Measurements from ENCODE around the gene CTSH.
"Not testable (repeated sequence)": the region's sequence is repeated elsewhere in the genome, so short reads cannot be mapped to it uniquely, and the experiment has no call there.

Gene CTSH

DNA sequence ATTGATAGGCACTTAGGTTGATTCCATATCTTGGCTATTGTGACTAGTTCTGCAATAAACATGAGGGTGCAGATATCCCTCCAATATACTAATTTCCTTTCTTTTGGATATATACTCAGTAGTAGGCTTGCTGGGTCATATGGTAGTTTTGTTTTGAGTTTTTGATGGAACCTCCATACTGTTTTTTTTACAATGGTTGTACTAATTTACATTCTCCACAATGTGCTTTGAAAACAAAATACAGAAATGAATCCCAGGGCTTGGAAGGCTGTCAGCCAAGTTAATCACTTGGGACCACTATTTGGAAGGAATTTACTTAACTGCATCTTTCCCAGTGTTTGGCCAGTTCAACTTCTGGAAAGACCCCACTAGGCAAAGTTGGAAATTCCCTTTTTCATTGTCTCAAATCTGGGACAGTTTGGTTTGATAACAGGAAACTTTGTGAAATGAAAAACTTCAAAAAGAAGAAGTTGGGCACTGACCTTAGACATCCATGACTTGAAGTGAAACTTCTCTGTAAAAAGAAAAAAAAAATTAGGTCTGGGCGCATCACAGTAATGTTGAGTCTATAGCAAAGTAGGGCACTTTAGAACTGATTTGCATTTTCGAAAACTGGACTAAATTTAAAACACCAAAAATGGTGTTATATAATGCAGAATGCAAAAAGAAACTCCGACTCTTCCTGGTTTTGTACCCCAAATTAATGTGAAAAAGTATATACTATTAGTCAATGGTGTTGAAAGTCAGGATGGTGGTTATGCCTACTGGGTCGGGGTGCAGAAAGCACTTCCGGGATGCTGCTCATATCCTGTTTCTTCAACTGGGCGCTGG is 6.0 kb downstream of the CTSH start:
- DNase-seq: no peak

DNA sequence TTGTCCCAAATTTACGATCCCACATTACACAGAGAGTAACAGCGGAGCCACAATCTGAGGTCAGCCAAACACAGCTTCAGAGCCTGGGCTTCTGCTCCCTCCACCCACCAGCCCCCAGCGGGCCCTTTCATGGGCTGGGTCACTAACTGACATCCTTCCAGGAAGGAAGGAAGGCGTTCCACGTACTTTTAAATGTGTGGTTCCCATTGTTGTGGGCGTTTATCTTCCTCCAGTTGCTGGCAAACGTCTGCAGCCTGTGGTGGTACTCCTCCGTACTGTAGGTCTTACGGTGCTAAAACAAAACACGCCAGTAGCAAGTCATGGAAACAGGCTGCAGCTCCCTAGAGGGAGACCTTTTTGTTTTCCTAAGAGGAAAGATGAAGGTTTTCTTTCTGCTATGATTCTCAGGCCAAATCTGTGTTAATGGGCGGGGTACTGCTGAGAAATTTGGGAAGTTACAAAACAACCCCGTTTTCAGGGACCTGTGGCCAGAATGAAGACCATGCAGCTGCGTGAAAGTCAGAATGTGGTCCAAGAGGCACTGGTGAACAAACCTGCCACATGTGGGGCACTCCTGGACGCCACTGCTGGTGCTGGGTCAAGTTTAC is 7.6 kb downstream of the CTSH start:
- no peak for DNase-seq

DNA sequence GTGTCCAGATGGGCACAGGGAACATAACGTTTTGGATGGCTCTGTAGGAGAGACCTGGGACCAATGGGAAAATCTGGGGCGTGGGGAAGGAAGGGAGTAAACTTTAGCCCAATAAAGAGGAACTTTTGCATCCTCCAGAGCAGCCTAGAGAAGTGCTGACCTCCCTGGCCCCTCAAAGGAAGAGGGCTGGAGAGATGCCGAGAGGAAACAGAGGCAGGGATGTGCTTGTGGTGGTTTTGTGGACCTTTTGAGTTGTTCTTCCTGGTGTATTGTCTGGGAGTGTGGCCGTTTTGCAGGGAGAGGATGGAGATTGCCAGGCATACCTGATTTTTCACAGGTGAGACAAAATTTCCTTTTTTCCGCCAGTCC is 10.2 kb downstream of the CTSH start:
- no peak for DNase-seq

DNA sequence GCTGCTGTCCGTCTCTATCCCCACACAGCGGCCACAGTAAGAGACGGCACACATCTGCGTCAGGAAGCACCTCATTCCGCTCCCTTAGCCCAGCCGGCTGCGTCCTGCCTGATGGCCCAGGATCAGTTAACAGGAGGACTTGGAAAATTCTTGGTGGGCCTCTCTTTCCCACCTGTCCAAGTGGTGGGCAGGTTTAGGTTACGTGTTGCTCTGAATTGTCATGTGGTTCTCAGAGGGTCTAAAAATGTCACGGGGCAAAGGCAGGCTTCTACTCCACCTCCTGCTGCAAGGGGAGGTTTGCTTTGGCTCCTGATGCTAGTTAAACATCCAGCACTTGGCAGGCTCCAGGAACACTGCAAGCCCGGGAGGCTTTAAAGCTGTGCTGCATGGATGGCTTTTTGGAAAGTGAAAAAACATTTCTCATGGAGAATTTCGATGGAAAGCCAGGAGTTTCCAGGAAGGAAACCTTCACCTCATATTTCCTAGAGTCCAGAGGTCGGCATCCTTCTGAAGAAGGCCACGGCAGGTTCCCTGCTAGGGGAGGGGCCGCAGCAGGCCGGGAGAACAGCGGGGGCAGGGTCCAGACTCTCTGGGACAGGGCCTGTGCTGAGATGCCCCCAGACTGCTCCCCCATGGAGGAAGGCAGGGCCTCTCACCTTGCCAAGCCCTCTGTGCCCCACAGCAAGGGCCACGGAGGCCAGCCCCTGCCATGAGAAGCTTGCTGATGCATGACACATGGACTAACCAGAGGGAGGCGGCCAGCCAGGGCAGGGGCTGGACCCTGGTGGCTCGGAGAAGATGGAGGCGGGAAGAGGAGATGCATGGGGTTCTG is 10.8 kb downstream of the CTSH start:
- DNase-seq: no peak

- DNase-seq: no peak
These were observed 11.5 kb downstream of the CTSH start for GRCh38 chr15:78933187-78933822.

- no peak for DNase-seq
These were observed 12.5 kb downstream of the CTSH start for GRCh38 chr15:78932258-78932808.

- no peak for DNase-seq
These were observed 13.2 kb downstream of the CTSH start for GRCh38 chr15:78931439-78932257.

GRCh38 chr15:78930577-78931388 is 14.1 kb downstream of the CTSH start:
- DNase-seq: no peak

DNA sequence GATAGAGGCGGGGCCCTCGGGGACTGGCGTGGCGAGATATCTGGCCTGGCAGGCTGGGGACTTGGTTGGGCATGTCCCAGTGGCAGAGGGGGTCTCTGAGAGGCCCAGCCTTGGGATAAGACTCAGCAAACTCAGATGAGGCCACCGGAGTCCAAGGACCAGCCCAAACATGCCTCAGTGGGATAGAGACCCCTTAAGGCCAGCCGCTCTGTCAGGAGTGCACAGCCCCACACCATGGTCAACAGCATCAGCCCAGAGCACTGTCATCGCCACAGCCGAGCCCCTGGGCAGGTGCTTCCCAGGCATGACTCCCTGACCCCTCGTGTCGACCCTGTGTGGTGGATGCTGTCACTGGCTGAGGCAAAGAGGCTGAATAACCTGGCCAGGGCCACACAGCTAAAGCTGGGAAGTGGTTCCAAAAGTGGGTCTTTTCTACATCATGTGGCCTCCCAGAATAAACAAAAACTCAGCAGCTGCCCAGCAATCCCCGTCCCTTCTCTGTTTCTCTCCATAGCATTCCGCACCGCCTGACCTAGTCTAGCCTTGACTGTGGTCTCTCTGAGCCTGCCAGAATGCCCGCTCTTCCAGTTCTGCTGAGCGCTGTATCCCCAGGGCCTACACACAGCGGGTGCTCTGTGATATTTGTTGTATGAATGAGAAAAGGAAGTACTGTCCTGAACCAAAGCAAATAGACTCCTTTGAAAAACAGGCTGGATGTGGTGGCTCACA is 15.1 kb downstream of the CTSH start:
- DNase-seq: no peak

GRCh38 chr15:78928616-78929093 is 16.2 kb downstream of the CTSH start:
- no peak for DNase-seq

DNA sequence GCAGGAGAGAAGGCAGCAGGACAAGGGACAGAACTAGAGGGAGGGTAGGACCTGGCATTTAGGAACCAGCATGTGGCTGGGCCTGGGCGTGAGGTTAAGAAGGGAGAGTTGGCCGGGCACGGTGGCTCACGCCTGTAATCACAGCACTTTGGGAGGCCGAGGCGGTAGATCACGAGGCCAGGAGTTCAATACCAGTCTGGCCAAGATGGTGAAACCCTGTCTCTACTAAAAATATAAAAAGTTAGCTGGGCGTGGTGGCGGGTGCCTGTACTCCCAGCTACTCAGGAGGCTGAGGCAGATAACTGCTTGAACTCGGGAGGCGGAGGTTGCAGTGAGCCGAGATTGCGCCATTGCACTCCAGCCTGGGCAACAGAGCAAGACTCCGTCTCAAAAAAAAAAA is 16.7 kb downstream of the CTSH start:
- DNase-seq: not testable (repeated sequence)

DNA sequence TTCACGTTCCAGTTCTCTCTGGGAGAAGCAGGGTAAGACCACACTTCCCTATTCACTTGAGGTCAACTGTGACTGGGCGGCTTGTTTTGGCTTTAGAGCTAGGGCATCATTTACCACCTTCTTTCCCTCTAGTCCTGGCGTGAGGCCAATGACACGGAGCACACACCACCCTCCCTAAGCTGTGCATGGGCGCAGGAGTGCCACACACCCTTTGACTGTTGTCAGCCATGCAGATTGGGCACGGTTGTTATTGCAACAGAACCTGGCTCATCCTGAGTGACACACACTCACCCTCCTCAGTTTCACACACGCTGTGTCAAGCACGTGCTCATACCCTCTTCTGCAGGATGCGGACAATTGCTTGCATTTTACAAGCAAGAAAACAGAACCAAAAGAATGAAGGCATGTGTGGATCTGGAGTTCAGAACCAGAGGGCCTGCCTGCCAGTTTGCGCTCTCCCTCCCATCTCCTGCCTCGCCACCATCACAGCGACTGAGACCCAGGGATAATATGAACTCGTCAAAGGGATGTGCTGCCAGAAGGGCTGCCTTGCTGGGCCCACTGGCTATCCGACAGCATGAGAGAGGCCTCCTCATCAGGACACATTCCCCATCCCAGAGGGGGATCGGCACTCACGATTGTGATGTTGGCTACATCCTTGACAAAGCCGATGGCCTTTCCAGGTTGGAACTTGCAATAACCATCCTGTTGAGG is 17.6 kb downstream of the CTSH start:
- no peak for DNase-seq

- no peak for DNase-seq
These were observed 18.7 kb downstream of the CTSH start for GRCh38 chr15:78925956-78926743.

DNA sequence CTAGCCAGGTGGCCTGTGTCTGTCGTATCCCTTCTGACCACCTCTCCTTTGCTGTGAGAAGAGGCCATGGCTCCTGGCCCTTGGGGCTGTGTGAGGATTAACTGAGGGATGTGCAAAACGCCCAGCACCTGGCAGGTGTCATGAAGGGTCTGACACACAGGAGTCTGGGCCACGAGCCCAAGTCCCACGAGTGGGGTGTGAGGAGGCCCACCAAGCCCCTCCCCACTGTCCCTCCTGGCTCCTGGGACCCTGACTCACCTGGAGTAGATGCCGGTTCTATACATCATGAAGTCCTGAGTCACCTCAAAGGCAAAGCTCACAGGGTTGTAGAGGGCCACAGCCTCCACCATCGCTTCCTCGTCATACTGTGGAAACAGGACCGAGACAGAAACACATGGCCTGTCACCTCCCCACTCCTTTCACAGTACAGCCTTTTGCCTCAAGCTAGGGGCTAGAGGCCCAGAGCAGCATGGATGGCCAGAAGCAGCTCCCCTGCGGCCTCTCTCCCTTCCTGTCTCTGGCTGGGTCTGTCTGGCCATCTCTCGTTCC is 19.7 kb downstream of the CTSH start:
- no peak for DNase-seq

- no peak for DNase-seq
These were observed 21.1 kb downstream of the CTSH start for GRCh38 chr15:78923480-78924360.

GRCh38 chr15:78923015-78923414 is 21.8 kb downstream of the CTSH start:
- DNase-seq: no peak

GRCh38 chr15:78922527-78922926 is 22.3 kb downstream of the CTSH start:
- no peak for DNase-seq

Measured in cortex of kidney (tissue), 1 donor.